HepG2 (cell line): Measurements from ENCODE around the gene NGEF. TPM values are rescaled to one million over a fixed set of nuclear protein-coding genes. Genes with fewer than 3 reads are reported as not detected.

Experiments
- CHD4 ChIP-seq: fragments of 200-600 bp; sonication (generic); IDR thresholded peaks from 2 replicates; pipeline ENCODE4 v1.7.0; 2017; ENCODE audit warnings: mild to moderate bottlenecking, low read length, borderline replicate concordance
- FOXM1 ChIP-seq: sonication (generic); formaldehyde crosslinking; IDR thresholded peaks from 2 replicates; pipeline ENCODE4 v1.5.0; 2020; ENCODE audit warnings: missing genetic modification reagents
- GABPB1 ChIP-seq: IDR thresholded peaks from 2 replicates; pipeline ENCODE4 v1.6.1; 2016; ENCODE audit warnings: mild to moderate bottlenecking, missing genetic modification reagents, moderate library complexity, missing compliant biosample characterization
- KLF13 ChIP-seq: sonication (generic); formaldehyde crosslinking; IDR thresholded peaks from 2 replicates; pipeline ENCODE4 v1.4.0; 2020; ENCODE audit warnings: mild to moderate bottlenecking, missing genetic modification reagents
- NAIF1 ChIP-seq: sonication (generic); formaldehyde crosslinking; IDR thresholded peaks from 2 replicates; pipeline ENCODE4 v1.5.0; 2020; ENCODE audit warnings: mild to moderate bottlenecking, missing genetic modification reagents, borderline replicate concordance
- PCBP2 ChIP-seq: fragments of 200-400 bp; formaldehyde crosslinking; optimal IDR thresholded peaks from 2 replicates; pipeline ENCODE3; 2018; ENCODE audit warnings: low read length, low read depth; ENCODE audit not compliant: poor library complexity, severe bottlenecking
- SOX13 ChIP-seq, 3 experiments: fragments of 450-650 bp in 1 of 3; sonication (generic) in 1 of 3; formaldehyde crosslinking in 1 of 3; IDR thresholded peaks in 2 of 3; conservative IDR thresholded peaks in 1 of 3; 2 replicates each; pipeline versions ENCODE4 v1.5.0 to v1.6.1; 2016 to 2020; ENCODE audit warnings: antibody characterized with exemption in 1 of 3, mild to moderate bottlenecking in 1 of 3, missing compliant biosample characterization in 1 of 3, missing genetic modification reagents in 1 of 3, moderate library complexity in 1 of 3
- THAP11 ChIP-seq: IDR thresholded peaks from 2 replicates; pipeline ENCODE4 v1.6.1; 2016; ENCODE audit warnings: missing biosample characterization, missing genetic modification reagents
- ZBTB1 ChIP-seq: sonication (generic); formaldehyde crosslinking; IDR thresholded peaks from 2 replicates; pipeline ENCODE4 v1.4.0; 2020; ENCODE audit warnings: missing genetic modification reagents, borderline replicate concordance
- ZMYM3 ChIP-seq: sonication (generic); formaldehyde crosslinking; IDR thresholded peaks from 2 replicates; pipeline ENCODE4 v1.5.1; 2020; ENCODE audit warnings: mild to moderate bottlenecking, missing genetic modification reagents
- ZNF674 ChIP-seq: sonication (generic); formaldehyde crosslinking; IDR thresholded peaks from 2 replicates; pipeline ENCODE4 v1.5.0; 2020; ENCODE audit warnings: low read depth, mild to moderate bottlenecking, missing genetic modification reagents
- ZNF703 ChIP-seq: sonication (generic); formaldehyde crosslinking; IDR thresholded peaks from 2 replicates; pipeline ENCODE4 v1.5.1; 2020; ENCODE audit warnings: missing genetic modification reagents, mild to moderate bottlenecking, moderate library complexity, borderline replicate concordance
- ZNF879 ChIP-seq: sonication (generic); formaldehyde crosslinking; IDR thresholded peaks from 2 replicates; pipeline ENCODE4 v1.8.1; 2023; ENCODE audit warnings: missing genetic modification reagents
- ZSCAN20 ChIP-seq: sonication (generic); formaldehyde crosslinking; IDR thresholded peaks from 2 replicates; pipeline ENCODE4 v1.4.0; 2020; ENCODE audit warnings: missing genetic modification reagents, mild to moderate bottlenecking, borderline replicate concordance
- ZSCAN21 ChIP-seq: sonication (generic); formaldehyde crosslinking; IDR thresholded peaks from 2 replicates; pipeline ENCODE4 v1.8.0; 2022; ENCODE audit warnings: mild to moderate bottlenecking, missing genetic modification reagents, moderate library complexity, borderline replicate concordance
- polyA plus RNA-seq, 8 experiments: library from polyadenylated mRNA; depleted of rRNA in 3 of 8; stranded (reverse) in 7 of 8; unstranded in 1 of 8; fragments of >200 nt; fragmentation: Illumina TruSeq in 4 of 8; extraction: Trizol in 4 of 8; gene quantifications; 2 replicates each; pipeline versions ENCODE4 v1.2.1 to v1.2.3, GENCODE V29; 2011 to 2016; ENCODE audit warnings: low read depth in 4 of 8, missing spikeins in 1 of 8, mixed read lengths in 1 of 8; ENCODE audit not compliant: insufficient read depth in 1 of 8
- total RNA-seq, 5 experiments: library from RNA; depleted of rRNA; stranded (reverse); fragments of >200 nt; fragmentation: Illumina TruSeq; extraction: Trizol; gene quantifications; 2 replicates each; pipeline ENCODE4 v1.2.3, GENCODE V29; 2016; ENCODE audit warnings: low read depth in 1 of 5
- TF ChIP-seq, protein P1 (sequence below): sonication (generic); formaldehyde crosslinking; IDR thresholded peaks from 2 replicates; pipeline ENCODE4 v1.4.0; 2020; ENCODE audit warnings: missing genetic modification reagents
- TF ChIP-seq, protein P2 (sequence below): sonication (generic); formaldehyde crosslinking; IDR thresholded peaks from 2 replicates; pipeline ENCODE4 v1.5.0; 2020; ENCODE audit warnings: missing genetic modification reagents
- TF ChIP-seq, protein P3 (sequence below): sonication (generic); formaldehyde crosslinking; IDR thresholded peaks from 2 replicates; pipeline ENCODE4 v1.8.1; 2023; ENCODE audit warnings: mild to moderate bottlenecking, missing genetic modification reagents, borderline replicate concordance
- TF ChIP-seq, protein P4 (sequence below): sonication (generic); formaldehyde crosslinking; IDR thresholded peaks from 2 replicates; pipeline ENCODE4 v1.5.0; 2020; ENCODE audit warnings: mild to moderate bottlenecking, missing genetic modification reagents
- TF ChIP-seq, protein P5 (sequence below): sonication (generic); formaldehyde crosslinking; IDR thresholded peaks from 2 replicates; pipeline ENCODE4 v1.8.0; 2022; ENCODE audit warnings: mild to moderate bottlenecking, missing genetic modification reagents, moderate library complexity
- TF ChIP-seq, protein P6 (sequence below): sonication (generic); formaldehyde crosslinking; IDR thresholded peaks from 2 replicates; pipeline ENCODE4 v1.8.0; 2022; ENCODE audit warnings: low read depth, missing genetic modification reagents

Gene NGEF
- total and polyA plus RNA-seq, 2 of the 13 experiments (the other 11 are each of a cell fraction or from before 2014, with no cell fraction given) = 14.4 to 36.9 TPM

DNA sequence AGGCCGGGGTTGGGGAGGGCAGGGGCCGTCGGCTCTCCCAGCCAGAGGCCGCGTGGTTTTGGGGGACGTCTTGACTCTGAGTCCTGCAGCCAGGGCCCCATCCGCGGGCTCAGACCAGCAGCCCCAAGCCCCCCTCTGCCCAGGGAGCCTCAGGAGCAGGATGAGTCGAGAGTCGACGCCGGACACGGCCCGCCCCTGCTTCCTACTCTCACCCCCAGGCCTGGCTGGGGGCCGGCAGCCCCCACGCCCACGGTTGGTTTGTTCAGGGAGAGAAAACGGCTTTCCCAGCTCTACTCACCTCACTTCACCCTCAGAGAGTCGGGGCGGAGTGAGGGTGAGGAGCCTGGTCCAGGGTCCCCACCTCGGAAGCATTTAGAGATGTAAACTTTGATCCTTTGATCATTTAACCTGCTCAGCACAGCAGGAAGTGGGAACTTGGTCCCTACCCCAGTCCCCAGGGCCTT, 136.0 kb downstream of the NGEF start (continued):
- TF ChIP-seq ZNF703 (CRISPR knock-in tag) = 0 out of 2 replicates have a peak, but pooled peaks have one; percentile 27
- 0 out of 2 replicates have a peak, but pooled peaks have one; percentile 25 for TF ChIP-seq ZNF879
- TF ChIP-seq FOXM1 (CRISPR knock-in tag) = no peak
- no peak for TF ChIP-seq CHD4
- TF ChIP-seq THAP11 (CRISPR knock-in tag) = 0 out of 2 replicates have a peak, but pooled peaks have one; percentile 21
- no peak for TF ChIP-seq KLF13 (CRISPR knock-in tag)
- no peak for TF ChIP-seq ZSCAN20
- no peak; the same call in 1 of the 2 replicates for TF ChIP-seq ZSCAN21 (CRISPR knock-in tag)
- TF ChIP-seq, protein P1, sequence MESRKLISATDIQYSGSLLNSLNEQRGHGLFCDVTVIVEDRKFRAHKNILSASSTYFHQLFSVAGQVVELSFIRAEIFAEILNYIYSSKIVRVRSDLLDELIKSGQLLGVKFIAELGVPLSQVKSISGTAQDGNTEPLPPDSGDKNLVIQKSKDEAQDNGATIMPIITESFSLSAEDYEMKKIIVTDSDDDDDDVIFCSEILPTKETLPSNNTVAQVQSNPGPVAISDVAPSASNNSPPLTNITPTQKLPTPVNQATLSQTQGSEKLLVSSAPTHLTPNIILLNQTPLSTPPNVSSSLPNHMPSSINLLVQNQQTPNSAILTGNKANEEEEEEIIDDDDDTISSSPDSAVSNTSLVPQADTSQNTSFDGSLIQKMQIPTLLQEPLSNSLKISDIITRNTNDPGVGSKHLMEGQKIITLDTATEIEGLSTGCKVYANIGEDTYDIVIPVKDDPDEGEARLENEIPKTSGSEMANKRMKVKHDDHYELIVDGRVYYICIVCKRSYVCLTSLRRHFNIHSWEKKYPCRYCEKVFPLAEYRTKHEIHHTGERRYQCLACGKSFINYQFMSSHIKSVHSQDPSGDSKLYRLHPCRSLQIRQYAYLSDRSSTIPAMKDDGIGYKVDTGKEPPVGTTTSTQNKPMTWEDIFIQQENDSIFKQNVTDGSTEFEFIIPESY (CRISPR knock-in tag) = no peak
- TF ChIP-seq, protein P2, sequence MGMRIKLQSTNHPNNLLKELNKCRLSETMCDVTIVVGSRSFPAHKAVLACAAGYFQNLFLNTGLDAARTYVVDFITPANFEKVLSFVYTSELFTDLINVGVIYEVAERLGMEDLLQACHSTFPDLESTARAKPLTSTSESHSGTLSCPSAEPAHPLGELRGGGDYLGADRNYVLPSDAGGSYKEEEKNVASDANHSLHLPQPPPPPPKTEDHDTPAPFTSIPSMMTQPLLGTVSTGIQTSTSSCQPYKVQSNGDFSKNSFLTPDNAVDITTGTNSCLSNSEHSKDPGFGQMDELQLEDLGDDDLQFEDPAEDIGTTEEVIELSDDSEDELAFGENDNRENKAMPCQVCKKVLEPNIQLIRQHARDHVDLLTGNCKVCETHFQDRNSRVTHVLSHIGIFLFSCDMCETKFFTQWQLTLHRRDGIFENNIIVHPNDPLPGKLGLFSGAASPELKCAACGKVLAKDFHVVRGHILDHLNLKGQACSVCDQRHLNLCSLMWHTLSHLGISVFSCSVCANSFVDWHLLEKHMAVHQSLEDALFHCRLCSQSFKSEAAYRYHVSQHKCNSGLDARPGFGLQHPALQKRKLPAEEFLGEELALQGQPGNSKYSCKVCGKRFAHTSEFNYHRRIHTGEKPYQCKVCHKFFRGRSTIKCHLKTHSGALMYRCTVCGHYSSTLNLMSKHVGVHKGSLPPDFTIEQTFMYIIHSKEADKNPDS = 0 out of 2 replicates have a peak, but pooled peaks have one; percentile 65
- TF ChIP-seq PCBP2 = no peak
- no peak for TF ChIP-seq ZBTB1 (CRISPR knock-in tag)
- no peak for TF ChIP-seq ZMYM3 (CRISPR knock-in tag)
- no peak for TF ChIP-seq NAIF1 (CRISPR knock-in tag)
- TF ChIP-seq GABPB1 (CRISPR knock-in tag) = peak; percentile 66; the same call in 1 of the 2 replicates
- TF ChIP-seq, protein P3, sequence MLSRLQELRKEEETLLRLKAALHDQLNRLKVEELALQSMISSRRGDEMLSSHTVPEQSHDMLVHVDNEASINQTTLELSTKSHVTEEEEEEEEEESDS (CRISPR knock-in tag) = 0 out of 2 replicates have a peak, but pooled peaks have one; percentile 19
- TF ChIP-seq, protein P4, sequence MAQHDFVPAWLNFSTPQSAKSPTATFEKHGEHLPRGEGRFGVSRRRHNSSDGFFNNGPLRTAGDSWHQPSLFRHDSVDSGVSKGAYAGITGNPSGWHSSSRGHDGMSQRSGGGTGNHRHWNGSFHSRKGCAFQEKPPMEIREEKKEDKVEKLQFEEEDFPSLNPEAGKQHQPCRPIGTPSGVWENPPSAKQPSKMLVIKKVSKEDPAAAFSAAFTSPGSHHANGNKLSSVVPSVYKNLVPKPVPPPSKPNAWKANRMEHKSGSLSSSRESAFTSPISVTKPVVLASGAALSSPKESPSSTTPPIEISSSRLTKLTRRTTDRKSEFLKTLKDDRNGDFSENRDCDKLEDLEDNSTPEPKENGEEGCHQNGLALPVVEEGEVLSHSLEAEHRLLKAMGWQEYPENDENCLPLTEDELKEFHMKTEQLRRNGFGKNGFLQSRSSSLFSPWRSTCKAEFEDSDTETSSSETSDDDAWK (CRISPR knock-in tag) = no peak
- TF ChIP-seq, protein P5, sequence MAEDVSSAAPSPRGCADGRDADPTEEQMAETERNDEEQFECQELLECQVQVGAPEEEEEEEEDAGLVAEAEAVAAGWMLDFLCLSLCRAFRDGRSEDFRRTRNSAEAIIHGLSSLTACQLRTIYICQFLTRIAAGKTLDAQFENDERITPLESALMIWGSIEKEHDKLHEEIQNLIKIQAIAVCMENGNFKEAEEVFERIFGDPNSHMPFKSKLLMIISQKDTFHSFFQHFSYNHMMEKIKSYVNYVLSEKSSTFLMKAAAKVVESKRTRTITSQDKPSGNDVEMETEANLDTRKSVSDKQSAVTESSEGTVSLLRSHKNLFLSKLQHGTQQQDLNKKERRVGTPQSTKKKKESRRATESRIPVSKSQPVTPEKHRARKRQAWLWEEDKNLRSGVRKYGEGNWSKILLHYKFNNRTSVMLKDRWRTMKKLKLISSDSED (CRISPR knock-in tag) = no peak
- TF ChIP-seq, protein P6, sequence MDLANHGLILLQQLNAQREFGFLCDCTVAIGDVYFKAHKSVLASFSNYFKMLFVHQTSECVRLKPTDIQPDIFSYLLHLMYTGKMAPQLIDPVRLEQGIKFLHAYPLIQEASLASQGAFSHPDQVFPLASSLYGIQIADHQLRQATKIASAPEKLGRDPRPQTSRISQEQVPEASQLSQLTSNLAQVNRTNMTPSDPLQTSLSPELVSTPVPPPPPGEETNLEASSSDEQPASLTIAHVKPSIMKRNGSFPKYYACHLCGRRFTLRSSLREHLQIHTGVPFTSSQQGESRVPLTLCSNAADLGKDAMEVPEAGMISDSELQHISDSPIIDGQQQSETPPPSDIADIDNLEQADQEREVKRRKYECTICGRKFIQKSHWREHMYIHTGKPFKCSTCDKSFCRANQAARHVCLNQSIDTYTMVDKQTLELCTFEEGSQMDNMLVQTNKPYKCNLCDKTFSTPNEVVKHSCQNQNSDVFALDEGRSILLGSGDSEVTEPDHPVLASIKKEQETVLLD = no peak
- no peak; the same call in 1 of the 2 replicates for TF ChIP-seq ZNF674
- no peak for TF ChIP-seq SOX13 (IDR thresholded peaks at IDR 0.05)
- TF ChIP-seq SOX13 (CRISPR knock-in tag; conservative IDR thresholded peaks at IDR 0.05 in 1 of 2, IDR thresholded peaks at IDR 0.05 in 1 of 2) = no peak
